IMR-90 (cell line): ENCODE results near the gene RAD52. TPM values are rescaled to one million over a fixed set of nuclear protein-coding genes. Genes with fewer than 3 reads are reported as not detected.

Experiments
- ATAC-seq: fragments of 200-7000 bp; cut with Tn5 transposase; 2 replicates; pipeline ENCODE4 v1.9.1; 2020; ENCODE audit warnings: low read depth, mild to moderate bottlenecking, moderate library complexity
- BruUV-seq: library from RNA; stranded (reverse); fragments of 400-500 nt; replicated peaks from 2 replicates; lab custom pipeline; 2021; lab: Mats Ljungman, UMichigan
- CTCF ChIA-PET: fragments of 300-600 bp; formaldehyde crosslinking; extraction: SDS; loops from one replicate; lab custom pipeline; 2021; ENCODE audit warnings: antibody characterized with exemption; lab: Yijun Ruan, JAX
- POLR2A ChIA-PET: fragments of 300-600 bp; sonication (Branson Sonifier 250); formaldehyde crosslinking; loops from one replicate; lab custom pipeline; 2022; ENCODE audit warnings: antibody characterized with exemption; ENCODE audit not compliant: unreplicated experiment; lab: Charles Lee
- DNase-seq: peaks from one replicate; pipeline ENCODE4 v3.0.0; 2013
- H2AFZ ChIP-seq: replicated peaks from 2 replicates; pipeline ENCODE3; 2013; ENCODE audit warnings: low read length, mild to moderate bottlenecking; ENCODE audit not compliant: poor library complexity
- H2AK5ac ChIP-seq: 2 replicates; pipeline ENCODE4 v1.6.1; 2013; ENCODE audit warnings: low read depth, low read length, inconsistent platforms
- H2AK9ac ChIP-seq: replicated peaks from 2 replicates; pipeline ENCODE3; 2013; ENCODE audit warnings: mild to moderate bottlenecking, low read depth, low read length, moderate library complexity; ENCODE audit not compliant: poor library complexity
- H2BK120ac ChIP-seq: 2 replicates; pipeline ENCODE4 v1.6.1; 2013; ENCODE audit warnings: low read depth, low read length, inconsistent platforms
- H2BK15ac ChIP-seq: 3 replicates; pipeline ENCODE4 v1.6.1; 2013; ENCODE audit warnings: low read depth, low read length, inconsistent platforms
- H2BK20ac ChIP-seq: 2 replicates; pipeline ENCODE4 v1.6.1; 2013; ENCODE audit warnings: low read depth, mild to moderate bottlenecking, inconsistent platforms, low read length, moderate library complexity
- H2BK5ac ChIP-seq: 2 replicates; pipeline ENCODE4 v1.6.1; 2013; ENCODE audit warnings: mild to moderate bottlenecking, low read depth, low read length, inconsistent platforms; ENCODE audit not compliant: poor library complexity, severe bottlenecking
- H3K14ac ChIP-seq: replicated peaks from 2 replicates; pipeline ENCODE4 v1.6.1; 2013; ENCODE audit warnings: low read depth, low read length, inconsistent platforms
- H3K18ac ChIP-seq: 2 replicates; pipeline ENCODE4 v1.6.1; 2013; ENCODE audit warnings: low read depth, low read length, control low read depth
- H3K23ac ChIP-seq: 2 replicates; pipeline ENCODE4 v1.6.1; 2013; ENCODE audit warnings: low read depth, low read length, inconsistent platforms
- H3K27ac ChIP-seq: 2 replicates; pipeline ENCODE4 v1.5.1; 2013; ENCODE audit warnings: mild to moderate bottlenecking, control low read depth, low read length; ENCODE audit not compliant: insufficient read depth
- H3K27me3 ChIP-seq: 2 replicates; pipeline ENCODE4 v1.6.1; 2013; ENCODE audit warnings: low read length; ENCODE audit not compliant: control insufficient read depth, insufficient read depth
- H3K36me3 ChIP-seq: 2 replicates; pipeline ENCODE4 v1.6.1; 2013; ENCODE audit warnings: low read length, mixed read lengths; ENCODE audit not compliant: control insufficient read depth, insufficient read depth
- H3K4ac ChIP-seq: 2 replicates; pipeline ENCODE4 v1.6.1; 2013; ENCODE audit warnings: low read depth, low read length, inconsistent platforms
- H3K4me1 ChIP-seq: 2 replicates; pipeline ENCODE4 v1.6.1; 2013; ENCODE audit warnings: low read length, mixed read lengths; ENCODE audit not compliant: control insufficient read depth, insufficient read depth
- H3K4me2 ChIP-seq: 2 replicates; pipeline ENCODE4 v1.6.1; 2013; ENCODE audit warnings: low read depth, mild to moderate bottlenecking, control low read depth, low read length, moderate library complexity
- H3K4me3 ChIP-seq: 2 replicates; pipeline ENCODE4 v1.5.1; 2013; ENCODE audit warnings: low read depth, mild to moderate bottlenecking, control low read depth, low read length, moderate library complexity; ENCODE audit not compliant: insufficient read depth
- H3K56ac ChIP-seq: 2 replicates; pipeline ENCODE4 v1.6.1; 2013; ENCODE audit warnings: low read length, inconsistent platforms; ENCODE audit not compliant: insufficient read depth; ENCODE audit errors: extremely low read depth
- H3K79me1 ChIP-seq, 2 experiments: 2 replicates each; pipeline ENCODE4 v1.6.1; 2013; ENCODE audit warnings: low read length in 2 of 2, inconsistent platforms in 1 of 2, low read depth in 1 of 2
- H3K9ac ChIP-seq: 2 replicates; pipeline ENCODE4 v1.6.1; 2013; ENCODE audit warnings: low read depth, low read length, control low read depth
- H3K9me1 ChIP-seq: 2 replicates; pipeline ENCODE4 v1.6.1; 2013; ENCODE audit warnings: low read length, inconsistent platforms; ENCODE audit not compliant: insufficient read depth
- H3K9me3 ChIP-seq: 2 replicates; pipeline ENCODE4 v1.6.1; 2013; ENCODE audit warnings: low read length; ENCODE audit not compliant: control insufficient read depth, insufficient read depth
- H4K20me1 ChIP-seq: 2 replicates; pipeline ENCODE4 v1.6.1; 2013; ENCODE audit warnings: low read length, inconsistent platforms; ENCODE audit not compliant: insufficient read depth
- H4K5ac ChIP-seq: 2 replicates; pipeline ENCODE4 v1.6.1; 2013; ENCODE audit warnings: mild to moderate bottlenecking, low read depth, low read length, control low read depth
- H4K8ac ChIP-seq, 2 experiments: 2 replicates each; pipeline ENCODE4 v1.6.1; 2013; ENCODE audit warnings: low read depth in 2 of 2, low read length in 2 of 2, control low read depth in 1 of 2, inconsistent platforms in 1 of 2
- H4K91ac ChIP-seq: 2 replicates; pipeline ENCODE4 v1.6.1; 2013; ENCODE audit warnings: low read depth, low read length, inconsistent platforms; ENCODE audit not compliant: insufficient read depth
- BHLHE40 ChIP-seq: fragments of 150-350 bp; IDR thresholded peaks from 2 replicates; pipeline ENCODE4 v1.6.1; 2016; ENCODE audit warnings: mild to moderate bottlenecking, low read depth, low read length
- MAFK ChIP-seq: IDR thresholded peaks from 2 replicates; pipeline ENCODE4 v1.6.1; 2012; ENCODE audit warnings: low read depth, low read length, improper control_type of control experiment
- MAZ ChIP-seq: IDR thresholded peaks from 2 replicates; pipeline ENCODE4 v1.6.1; 2012; ENCODE audit warnings: low read depth, mild to moderate bottlenecking, low read length, improper control_type of control experiment, moderate library complexity, borderline replicate concordance
- RCOR1 ChIP-seq: IDR thresholded peaks from 2 replicates; pipeline ENCODE4 v1.6.1; 2012; ENCODE audit warnings: mild to moderate bottlenecking, low read length, improper control_type of control experiment; ENCODE audit not compliant: insufficient replicate concordance
- WGBS, 2 experiments: methylation state at CpG; one replicate each; pipeline versions ENCODE4 v1.1.5 to v1.1.7; 2013; ENCODE audit warnings: missing lambda C conversion rate in 2 of 2; ENCODE audit not compliant: insufficient read length in 1 of 2; ENCODE audit errors: extremely low coverage in 2 of 2; 5-methylcytosine and 5-hydroxymethylcytosine counted together
- dilution Hi-C: fragments of 300-500 bp; cut with HindIII; formaldehyde crosslinking; loops from one replicate; pipeline ENCODE4 v1.14.3; 2018; ENCODE audit warnings: low sequenced_read_pairs; ENCODE audit not compliant: unreplicated experiment
- in situ Hi-C: fragments of 300-500 bp; cut with MboI; formaldehyde crosslinking; loops from 3 replicates; pipeline ENCODE4 v1.14.3; 2019; ENCODE audit warnings: low sequenced_read_pairs, inconsistent platforms, mixed read lengths
- intact Hi-C: fragments of 100-400 bp; cut with micrococcal nuclease; formaldehyde crosslinking; loops from 2 replicates; pipeline ENCODE4 v1.10.0; 2022
- polyA plus RNA-seq, 3 experiments: library from polyadenylated mRNA; depleted of rRNA; stranded (reverse); fragments of >200 nt; gene quantifications; 2 replicates each; pipeline ENCODE4 v1.2.3, GENCODE V29; 2012; ENCODE audit warnings: low replicate concordance in 1 of 3
- total RNA-seq: library from RNA; depleted of rRNA; stranded (reverse); fragments of >200 nt; gene quantifications from 2 replicates; pipeline ENCODE4 v1.2.3, GENCODE V29; 2012

Gene RAD52
- total and polyA plus RNA-seq, 2 of the 4 experiments (the other 2 are of a cell fraction) = 10.7 to 11.3 TPM

GRCh38 chr12:903055-903454 lies 46.4 kb downstream of the RAD52 start:
- in situ Hi-C loops = loop anchor here (25.0 kb wide), 1 partner anchor 684 kb away; the partner anchor contains the start of gene FBXL14
- intact Hi-C loops = no loop called here

More at GRCh38 chr12:903055-903454, 46.4 kb downstream of the RAD52 start:
- no peak overlapping the region for H2AK9ac ChIP-seq
- no peak overlapping the region for H4K91ac ChIP-seq
- H2AK5ac ChIP-seq = no peak overlapping the region
- no peak overlapping the region for H3K4ac ChIP-seq
- no peak overlapping the region for H3K14ac ChIP-seq
- no peaks in the 10 kb centered on the region for H3K4me1 ChIP-seq
- H4K5ac ChIP-seq = no peak overlapping the region
- no TSS peak for BruUV-seq
- ATAC-seq = no peak
- H3K56ac ChIP-seq = no peak overlapping the region
- H3K27me3 ChIP-seq = no peaks in the 10 kb centered on the region
- no peak overlapping the region for H2BK120ac ChIP-seq
- H2BK20ac ChIP-seq = no peak overlapping the region
- no peak overlapping the region for H3K4me2 ChIP-seq
- no peak overlapping the region for H3K9ac ChIP-seq
- no CpG with 5 or more reads among the region's 5 CpGs for WGBS, 2 experiments
- H3K36me3 ChIP-seq = peaks cover 57% of the 10 kb centered on the region
- ChIA-PET CTCF (no interaction called here), POLR2A (no interaction called here)
- no peak overlapping the region for H2AFZ ChIP-seq
- H4K8ac ChIP-seq = no peak overlapping the region
- TF ChIP-seq BHLHE40 (no peak), MAZ (no peak), MAFK (no peak), RCOR1 (no peak)
- DNase-seq = no peak
- peaks cover 13 to 47% of the 10 kb centered on the region in 2 experiments for H3K79me1 ChIP-seq
- no peak overlapping the region for H3K27ac ChIP-seq
- no peak overlapping the region for H2BK15ac ChIP-seq
- H3K18ac ChIP-seq = no peak overlapping the region
- H2BK5ac ChIP-seq = no peak overlapping the region
- dilution Hi-C loops = no loop called here
- H3K4me3 ChIP-seq = no peak overlapping the region
- H3K9me1 ChIP-seq = peaks cover 8% of the 10 kb centered on the region
- no peaks in the 10 kb centered on the region for H4K20me1 ChIP-seq
- H3K9me3 ChIP-seq = no peaks in the 10 kb centered on the region
- no peak overlapping the region for H3K23ac ChIP-seq
